GM18505 (cell line): ENCODE results near the gene TSPAN9.

ENCODE experiments used
- ATAC-seq: cut with Tn5 transposase; IDR thresholded peaks from one replicate; pipeline ENCODE4 v1.9.1; 2021; ENCODE audit not compliant: unreplicated experiment
- POLR2A ChIP-seq: IDR thresholded peaks from 4 replicates; pipeline ENCODE4 v1.6.1; 2011; ENCODE audit warnings: borderline replicate concordance; ENCODE audit not compliant: insufficient read depth, insufficient read length; ENCODE audit errors: extremely low read depth

TSPAN9 gene

DNA sequence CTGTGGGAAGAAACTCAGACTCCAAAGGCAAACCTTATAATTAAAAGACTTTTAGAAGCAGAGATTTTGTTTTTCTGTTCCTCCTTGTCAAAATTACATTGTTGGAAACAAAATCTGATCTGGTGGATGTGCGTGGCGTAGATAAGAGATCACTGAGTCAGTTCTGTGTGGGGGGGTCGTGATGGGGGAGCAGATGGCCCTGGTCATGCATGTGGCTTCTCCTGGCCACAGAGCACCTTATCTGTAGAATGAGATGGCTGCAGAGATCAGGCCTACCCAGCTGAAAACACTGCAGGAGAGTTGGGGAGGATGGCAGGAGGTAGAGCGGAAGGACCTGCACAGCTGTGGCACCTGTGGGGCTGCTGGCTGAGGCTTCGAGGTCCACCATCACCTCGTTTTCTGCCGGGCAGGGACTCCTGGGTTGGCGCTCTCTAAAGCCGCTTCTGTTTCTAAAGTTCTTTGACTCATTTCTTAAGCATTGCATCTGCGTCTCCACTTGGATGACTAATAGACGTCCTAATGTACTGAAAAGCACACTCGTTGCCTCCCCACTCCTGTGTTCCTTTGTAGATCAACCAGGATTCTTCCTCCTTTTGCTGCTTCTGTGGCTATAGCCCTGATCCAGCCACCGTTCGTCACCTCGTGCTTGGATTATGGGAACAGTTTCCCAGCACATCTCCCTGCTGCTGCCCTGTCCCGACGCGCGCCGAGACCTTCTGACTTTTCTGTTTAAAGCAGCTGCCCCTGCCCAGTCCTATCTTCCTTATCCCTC lies 93.4 kb downstream of the TSPAN9 start:
- no peak for ATAC-seq
- TF ChIP-seq POLR2A, result no peak

DNA sequence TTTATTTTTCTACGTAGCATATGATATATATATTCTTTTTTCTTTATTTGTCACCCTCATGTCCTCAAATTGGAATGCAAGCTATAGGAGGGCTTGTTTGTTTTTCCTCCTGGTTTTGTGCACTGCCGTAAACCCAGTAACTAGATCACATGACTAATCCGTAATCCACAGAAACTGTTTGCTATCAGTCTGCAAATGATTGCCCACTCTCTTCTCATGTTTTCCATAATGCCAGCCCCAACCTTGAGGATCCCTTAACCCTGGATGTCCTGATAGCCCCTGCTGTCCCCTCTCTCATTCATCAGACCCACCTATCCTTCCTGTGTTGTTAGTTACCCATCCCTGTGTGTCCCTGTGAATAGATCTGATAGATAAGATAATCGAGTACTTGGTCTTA lies 94.0 kb downstream of the TSPAN9 start:
- TF ChIP-seq POLR2A, result no peak
- ATAC-seq, result no peak

DNA sequence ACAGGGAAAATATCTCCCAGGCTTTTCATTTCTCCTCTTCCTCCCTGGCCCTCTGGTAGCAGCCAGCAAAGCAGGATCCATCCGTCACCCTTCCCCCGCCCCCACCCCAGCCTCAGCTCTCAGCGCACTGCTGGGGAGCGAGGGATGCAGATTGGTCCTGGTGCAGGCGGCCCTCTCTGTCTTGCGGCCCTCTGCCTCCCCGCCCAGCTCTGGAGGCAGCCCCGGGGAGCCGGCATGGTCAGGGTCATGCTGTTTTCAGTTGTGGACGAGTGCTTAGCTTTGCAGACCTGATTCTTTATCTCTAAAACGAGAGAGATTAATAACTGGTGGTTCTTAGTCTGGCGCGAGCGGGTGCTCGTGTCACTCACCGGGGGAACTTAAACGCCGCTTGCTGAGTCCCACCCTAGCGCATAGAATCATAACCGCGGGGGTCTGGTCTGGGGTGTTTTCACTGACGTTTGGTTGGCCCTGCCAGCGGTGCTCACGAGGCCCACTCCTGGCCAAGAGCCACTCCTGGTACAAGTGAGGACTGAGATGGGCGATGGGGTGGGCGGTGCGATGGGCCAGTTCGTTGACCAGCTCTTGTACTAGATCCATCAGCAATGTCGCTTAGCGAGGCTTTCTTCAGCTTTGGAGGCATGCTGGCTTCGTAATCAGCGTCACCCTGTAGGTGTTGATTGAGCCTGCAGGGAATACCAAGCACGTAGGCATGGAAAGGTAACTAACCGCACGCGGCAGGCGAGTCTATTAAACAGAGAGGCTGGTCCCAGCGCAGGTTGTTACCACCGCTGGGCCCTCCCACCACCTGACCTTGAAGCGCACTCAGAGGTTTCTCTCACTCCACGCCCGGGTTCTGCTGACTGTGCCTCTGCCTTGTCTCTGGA lies 95.2 kb downstream of the TSPAN9 start:
- no peak for ATAC-seq
- no peak for TF ChIP-seq POLR2A

DNA sequence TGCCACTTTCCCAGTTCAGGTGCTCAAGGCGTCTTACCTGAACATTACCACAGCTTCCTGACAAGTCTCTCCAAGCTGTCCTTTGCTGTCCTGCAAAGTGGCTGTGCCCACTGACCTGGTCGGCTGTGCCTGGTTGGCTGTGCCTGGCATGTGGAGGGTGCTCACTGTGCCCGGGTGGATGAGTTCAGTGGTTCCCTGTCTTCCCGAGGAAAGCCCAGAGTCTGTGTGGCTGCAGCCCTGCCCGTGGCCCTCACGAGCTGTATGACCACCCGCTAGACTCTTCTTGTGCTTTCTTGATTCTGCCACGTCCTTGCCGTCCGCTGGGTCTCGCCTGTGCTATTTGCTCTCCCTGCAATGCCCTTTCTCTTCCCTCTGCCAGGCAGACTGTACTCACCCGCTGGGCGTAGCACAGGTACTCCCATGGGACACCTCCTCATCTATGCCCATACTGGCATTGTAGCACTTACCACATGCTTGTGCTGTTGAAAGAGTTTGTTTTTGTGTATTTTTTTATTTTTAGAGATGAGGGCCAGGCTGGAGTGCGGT lies 95.9 kb downstream of the TSPAN9 start:
- no peak for ATAC-seq
- TF ChIP-seq POLR2A, result no peak

DNA sequence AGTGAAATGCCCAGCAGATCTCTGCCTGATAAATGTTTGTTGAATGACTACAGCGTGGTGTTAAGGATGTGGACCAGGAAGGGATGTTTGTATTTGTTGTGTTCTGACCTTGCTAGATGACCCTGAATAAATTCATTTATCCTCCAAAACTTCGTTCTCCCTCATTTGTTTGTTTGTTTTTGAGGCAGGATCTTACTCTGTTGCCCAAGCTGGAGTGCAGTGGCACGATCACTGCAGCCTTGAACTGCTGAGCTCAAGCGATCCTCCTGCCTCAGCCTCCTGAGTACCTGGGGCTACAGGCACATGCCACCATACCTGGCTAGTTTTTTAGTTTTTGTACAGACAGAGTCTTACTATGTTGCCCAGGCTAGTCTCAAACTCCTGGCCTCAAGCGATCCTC lies 96.7 kb downstream of the TSPAN9 start:
- no peak for TF ChIP-seq POLR2A
- no peak for ATAC-seq

DNA sequence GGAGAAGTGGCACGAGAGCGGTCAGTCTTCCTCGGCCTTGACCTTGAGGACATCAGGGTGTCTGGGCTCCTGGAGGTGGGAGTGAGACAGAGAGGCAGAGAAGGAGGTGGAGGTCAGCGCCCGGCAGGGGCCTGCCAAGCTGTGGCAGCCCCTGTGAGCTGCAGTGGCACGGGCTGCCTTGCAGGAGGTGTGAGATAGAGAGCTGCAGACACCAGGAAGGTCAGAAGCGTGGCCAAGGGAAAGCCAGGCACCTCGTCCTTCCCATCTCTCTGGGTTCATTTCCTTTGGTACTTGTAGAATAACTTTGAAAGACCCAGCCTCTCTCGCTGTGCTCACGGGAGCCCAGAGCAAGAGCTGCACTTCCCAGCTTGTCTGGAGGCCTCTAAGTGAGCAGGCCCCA lies 98.1 kb downstream of the TSPAN9 start:
- TF ChIP-seq POLR2A, result no peak

DNA sequence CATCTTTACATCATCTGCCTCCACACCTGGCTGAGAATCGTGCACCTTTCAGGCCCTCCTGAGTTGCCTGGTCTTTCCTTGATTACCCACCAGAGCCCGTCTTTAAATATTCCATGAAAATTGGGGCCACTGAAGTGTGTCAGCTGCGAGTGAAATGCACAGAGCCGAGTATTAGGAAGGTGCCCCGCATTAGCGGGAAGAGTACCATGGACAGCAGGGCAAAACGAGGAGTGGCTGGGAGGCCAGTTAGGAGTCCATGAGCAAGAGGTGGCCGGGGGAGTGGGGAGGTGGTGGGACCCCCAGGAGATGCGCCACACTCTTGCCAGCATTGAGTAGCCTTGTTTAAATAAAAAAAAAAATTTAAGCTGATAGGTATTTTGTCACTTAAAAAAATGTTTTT lies 99.6 kb downstream of the TSPAN9 start:
- no peak for ATAC-seq
- no peak for TF ChIP-seq POLR2A

More for the DNA sequence above, 98.1 kb downstream of the TSPAN9 start:
- ATAC-seq, result no peak

DNA sequence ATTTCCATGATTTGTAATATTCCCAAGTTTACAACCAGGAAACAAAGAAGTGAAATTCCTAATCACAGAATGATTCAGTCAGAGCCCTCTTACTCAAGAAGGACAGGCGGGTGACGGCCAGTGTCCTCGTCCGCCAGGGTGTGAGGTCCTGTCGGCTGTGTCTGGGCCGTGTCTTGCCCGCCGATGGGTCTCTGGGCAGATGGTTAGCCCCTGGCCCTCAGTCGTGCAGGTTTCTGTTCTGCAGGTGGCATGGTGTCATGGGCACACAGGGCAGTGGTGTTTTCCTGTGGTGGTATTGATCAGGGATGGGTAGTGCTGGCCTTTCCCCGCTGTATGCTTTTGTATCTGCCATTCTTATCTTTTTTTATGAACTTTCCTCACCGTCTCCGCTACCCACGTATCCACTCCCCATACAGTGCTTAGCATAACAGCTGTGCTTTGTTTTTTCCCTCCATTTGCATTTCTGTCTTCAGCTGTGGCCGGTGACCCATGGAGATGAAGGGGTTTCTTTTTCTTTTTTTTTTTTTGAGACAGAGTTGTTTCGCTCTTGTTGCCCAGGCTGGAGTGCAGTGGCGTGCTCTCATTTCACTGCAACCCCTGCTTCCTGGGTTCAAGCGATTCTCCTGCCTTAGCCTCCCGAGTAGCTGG lies 100.7 kb downstream of the TSPAN9 start:
- no peak for ATAC-seq
- TF ChIP-seq POLR2A, result no peak

DNA sequence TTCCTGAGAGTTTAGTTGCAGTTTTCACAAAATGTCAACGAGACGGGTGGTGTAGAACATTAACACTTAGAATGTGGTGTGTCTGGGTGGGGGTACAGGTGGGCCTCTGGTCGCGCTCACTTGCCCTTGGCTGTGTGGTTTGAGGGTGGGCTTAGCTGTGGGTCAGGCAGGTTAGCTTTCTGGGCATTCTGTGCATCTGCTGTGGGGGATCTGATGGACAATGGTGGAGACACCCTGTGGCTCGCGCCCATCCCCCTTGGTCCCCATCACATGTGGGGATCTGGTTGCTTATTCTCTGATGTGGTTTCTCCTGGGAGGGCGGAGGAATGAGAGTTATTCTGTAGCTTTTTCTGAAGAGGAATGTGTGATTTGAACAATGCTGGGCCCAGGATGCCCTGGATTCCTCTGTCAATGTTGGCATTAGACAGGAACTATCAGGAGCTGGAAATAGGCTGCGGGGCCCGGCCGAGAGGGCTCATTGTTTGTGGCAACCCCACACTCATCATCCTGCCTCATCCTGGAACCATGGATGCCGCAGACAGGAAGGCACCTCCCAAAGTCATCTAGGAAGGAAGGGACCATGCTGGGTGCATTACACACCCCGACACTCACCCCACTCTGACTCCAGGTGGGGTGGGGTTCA lies 101.6 kb downstream of the TSPAN9 start:
- no peak for TF ChIP-seq POLR2A
- no peak for ATAC-seq

DNA sequence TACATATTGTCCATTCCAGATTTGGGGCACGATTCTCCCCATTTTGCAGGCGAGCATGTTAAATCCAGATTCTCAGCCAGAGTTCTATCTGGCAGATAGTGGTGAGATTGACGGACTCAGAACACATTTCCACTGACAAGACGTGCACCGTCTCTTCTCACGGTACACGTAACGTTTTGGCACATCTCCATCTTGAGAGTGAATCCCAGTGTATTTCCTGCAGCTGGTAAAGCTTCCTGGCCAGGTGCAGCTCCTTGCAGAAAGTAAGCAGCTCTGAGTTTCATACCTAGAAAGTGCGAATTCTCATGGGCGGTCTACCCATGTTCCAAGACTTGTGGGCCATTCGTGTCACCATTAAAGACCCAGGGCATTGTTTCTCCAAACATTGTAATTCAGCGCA lies 102.6 kb downstream of the TSPAN9 start:
- no peak for ATAC-seq
- TF ChIP-seq POLR2A, result no peak

DNA sequence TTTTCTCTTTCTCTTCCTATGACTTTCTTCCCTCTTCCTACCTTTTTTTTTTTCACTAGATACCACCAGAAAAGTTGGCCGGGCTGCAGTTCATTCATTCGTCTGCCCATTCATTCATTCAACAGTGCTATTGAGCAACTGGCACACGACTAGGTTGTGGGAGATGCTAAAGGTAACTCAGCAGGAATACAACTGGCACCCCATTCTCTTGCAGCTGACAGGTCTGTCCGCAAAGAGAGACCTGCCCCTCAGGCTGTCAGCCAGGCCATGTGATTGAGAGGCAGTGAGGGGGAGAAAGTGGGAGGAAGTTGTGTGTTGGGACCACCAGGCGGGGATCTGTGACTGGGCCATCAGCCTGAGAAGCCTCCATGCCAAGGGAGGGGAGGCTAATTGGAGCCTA lies 105.2 kb downstream of the TSPAN9 start:
- TF ChIP-seq POLR2A, result no peak
- no peak for ATAC-seq

DNA sequence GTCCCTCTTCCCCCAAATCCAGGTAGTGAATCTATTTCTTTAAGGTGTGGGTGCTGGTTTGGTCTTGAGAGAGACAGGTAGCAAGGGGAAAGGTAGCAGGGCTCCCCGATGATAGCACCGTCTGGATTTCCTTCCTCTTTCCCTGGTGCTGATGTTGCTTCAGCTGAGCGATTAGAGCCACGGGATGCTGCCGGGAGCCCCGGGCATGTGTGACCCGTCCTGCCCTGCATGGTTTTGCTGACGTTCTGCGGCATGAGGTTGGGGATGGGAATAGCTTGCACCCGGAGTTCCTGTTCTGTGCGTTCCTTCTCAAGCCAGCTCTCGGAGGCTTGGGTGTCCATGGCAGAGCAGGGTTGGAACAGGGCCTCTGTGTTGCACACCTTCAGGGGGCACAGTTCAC lies 107.3 kb downstream of the TSPAN9 start:
- TF ChIP-seq POLR2A, result no peak
- ATAC-seq, result no peak
